Measurements from ENCODE around the gene PARD3.

The PARD3 gene

GRCh38 chr10:34817586-34817985 lies 2.5 kb upstream of the PARD3 start:
- Histone ChIP-seq H3K9me2 (replicated peaks; ENCODE audit: control insufficient read depth, low read length) (no peaks in the 10 kb centered on the region), H3F3A (ENCODE audit: control insufficient read depth, insufficient read depth) (no peaks in the 10 kb centered on the region), H3K27ac (ENCODE audit: low read depth, low read length) (no peak overlapping the region), H3K4me1 (ENCODE audit: control insufficient read depth, low read length) (no peaks in the 10 kb centered on the region), H3K36me3 (ENCODE audit: control insufficient read depth, low read length) (no peaks in the 10 kb centered on the region), H3K27me3 (ENCODE audit: control insufficient read depth, low read length) (no peaks in the 10 kb centered on the region), H3K9me3 (ENCODE audit: control insufficient read depth, insufficient read depth, low read length) (no peaks in the 10 kb centered on the region), H4K20me1 (ENCODE audit: control insufficient read depth, insufficient read depth, low read depth, low read length) (no peaks in the 10 kb centered on the region), H3K79me2 (ENCODE audit: control insufficient read depth, low read length) (no peaks in the 10 kb centered on the region), H3K4me3 (ENCODE audit: low read length) (no peak overlapping the region), H3K4me2 (ENCODE audit: low read length) (no peak overlapping the region)
- TF ChIP-seq EZH2phosphoT487 (IDR thresholded peaks at IDR 0.05; ENCODE audit: borderline replicate concordance, low read length) (no peak), CTCF (IDR thresholded peaks at IDR 0.05; ENCODE audit: low read depth, low read length, poor library complexity, severe bottlenecking) (no peak)

GRCh38 chr10:34817054-34817453 lies 2.0 kb upstream of the PARD3 start:
- H3K27ac ChIP-seq (ENCODE audit: low read depth, low read length): no peak overlapping the region
- no peak overlapping the region for H3K4me3 ChIP-seq (ENCODE audit: low read length)
- no peaks in the 10 kb centered on the region for H3K27me3 ChIP-seq (ENCODE audit: control insufficient read depth, low read length)
- no peaks in the 10 kb centered on the region for H3K9me3 ChIP-seq (ENCODE audit: control insufficient read depth, insufficient read depth, low read length)
- H3F3A ChIP-seq (ENCODE audit: control insufficient read depth, insufficient read depth): no peaks in the 10 kb centered on the region
- H3K36me3 ChIP-seq (ENCODE audit: control insufficient read depth, low read length): no peaks in the 10 kb centered on the region
- no peak for TF ChIP-seq CTCF (IDR thresholded peaks at IDR 0.05; ENCODE audit: low read depth, low read length, poor library complexity, severe bottlenecking)
- TF ChIP-seq EZH2phosphoT487 (IDR thresholded peaks at IDR 0.05; ENCODE audit: borderline replicate concordance, low read length): no peak
- no peaks in the 10 kb centered on the region for H4K20me1 ChIP-seq (ENCODE audit: control insufficient read depth, insufficient read depth, low read depth, low read length)
- no peaks in the 10 kb centered on the region for H3K79me2 ChIP-seq (ENCODE audit: control insufficient read depth, low read length)
- H3K4me2 ChIP-seq (ENCODE audit: low read length): no peak overlapping the region
- no peaks in the 10 kb centered on the region for H3K9me2 ChIP-seq (replicated peaks; ENCODE audit: control insufficient read depth, low read length)
- H3K4me1 ChIP-seq (ENCODE audit: control insufficient read depth, low read length): no peaks in the 10 kb centered on the region

GRCh38 chr10:34816501-34817002 lies 1.5 kb upstream of the PARD3 start:
- TF ChIP-seq EZH2phosphoT487 (IDR thresholded peaks at IDR 0.05; ENCODE audit: borderline replicate concordance, low read length) (no peak), CTCF (IDR thresholded peaks at IDR 0.05; ENCODE audit: low read depth, low read length, poor library complexity, severe bottlenecking) (no peak)
- H3K9me2 ChIP-seq (replicated peaks; ENCODE audit: control insufficient read depth, low read length): no peaks in the 10 kb centered on the region
- H3K9me3 ChIP-seq (ENCODE audit: control insufficient read depth, insufficient read depth, low read length): no peaks in the 10 kb centered on the region
- H4K20me1 ChIP-seq (ENCODE audit: control insufficient read depth, insufficient read depth, low read depth, low read length): no peaks in the 10 kb centered on the region
- no peaks in the 10 kb centered on the region for H3K36me3 ChIP-seq (ENCODE audit: control insufficient read depth, low read length)
- no peak overlapping the region for H3K4me3 ChIP-seq (ENCODE audit: low read length)
- no peaks in the 10 kb centered on the region for H3K79me2 ChIP-seq (ENCODE audit: control insufficient read depth, low read length)
- H3K27me3 ChIP-seq (ENCODE audit: control insufficient read depth, low read length): no peaks in the 10 kb centered on the region
- H3K4me1 ChIP-seq (ENCODE audit: control insufficient read depth, low read length): no peaks in the 10 kb centered on the region
- no peaks in the 10 kb centered on the region for H3F3A ChIP-seq (ENCODE audit: control insufficient read depth, insufficient read depth)
- H3K4me2 ChIP-seq (ENCODE audit: low read length): no peak overlapping the region
- no peak overlapping the region for H3K27ac ChIP-seq (ENCODE audit: low read depth, low read length)
